Tibial nerve (tissue), 4 donors: ENCODE results near the gene PLCB4. TPM values are rescaled to one million over a fixed set of nuclear protein-coding genes. Genes with fewer than 3 reads are reported as not detected.

Experiments used
- DNase-seq, 2 donors: peaks; one replicate each; pipeline ENCODE4 v3.0.0-alpha.2; 2019; ENCODE audit warnings: low spot score in 2 of 2
- H3K27ac ChIP-seq, 4 donors: fragments of 200-600 bp; sonication (generic) in 3 of 4; one replicate each; pipeline ENCODE4 v1.5.1; 2017 to 2019; ENCODE audit warnings: mild to moderate bottlenecking in 1 of 4
- H3K27me3 ChIP-seq, 2 donors: fragments of 200-600 bp; sonication (generic) in 1 of 2; one replicate each; pipeline versions ENCODE4 v1.5.1 to v1.6.0; 2017 to 2019
- H3K36me3 ChIP-seq, 3 donors: fragments of 200-600 bp; sonication (generic); one replicate each; pipeline ENCODE4 v1.5.1; 2018 to 2019
- H3K4me1 ChIP-seq, 4 donors: fragments of 200-600 bp; sonication (generic) in 3 of 4; one replicate each; pipeline ENCODE4 v1.5.1; 2017 to 2019
- H3K4me3 ChIP-seq, 4 donors: fragments of 200-600 bp; sonication (generic) in 3 of 4; one replicate each; pipeline ENCODE4 v1.5.1; 2017 to 2019; ENCODE audit warnings: mild to moderate bottlenecking in 1 of 4, moderate library complexity in 1 of 4
- H3K9me3 ChIP-seq, 4 donors: fragments of 200-600 bp; sonication (generic) in 3 of 4; one replicate each; pipeline ENCODE4 v1.5.1; 2017 to 2019
- CTCF ChIP-seq, 5 experiments: fragments of 200-600 bp in 3 of 5; fragments of 450-650 bp in 2 of 5; sonication (generic) in 3 of 5; IDR thresholded peaks; one replicate each; pipeline ENCODE4 v1.5.1; 2016 to 2019; ENCODE audit warnings: antibody characterized with exemption in 5 of 5, mild to moderate bottlenecking in 3 of 5, moderate library complexity in 2 of 5
- EP300 ChIP-seq, 2 donors: sonication (generic); formaldehyde crosslinking; IDR thresholded peaks; one replicate each; pipeline ENCODE4 v1.6.1; 2017; ENCODE audit warnings: antibody characterized with exemption in 2 of 2, mild to moderate bottlenecking in 1 of 2
- POLR2A ChIP-seq, 2 donors: fragments of 450-650 bp; IDR thresholded peaks; one replicate each; pipeline ENCODE4 v1.6.1; 2017; ENCODE audit warnings: antibody characterized with exemption in 2 of 2, mild to moderate bottlenecking in 2 of 2, moderate library complexity in 2 of 2
- WGBS, 2 donors: methylation state at CpG; one replicate each; pipeline ENCODE4 v1.1.5; 2018; 5-methylcytosine and 5-hydroxymethylcytosine counted together
- total RNA-seq, 4 donors: library from RNA; depleted of rRNA; stranded (reverse); fragments of >200 nt; gene quantifications; one replicate each; pipeline ENCODE4 v1.1.0, GENCODE V29; 2016

Gene PLCB4
- total RNA-seq, 4 donors from 2014 or later: 35.7 to 52.9 (median 40.1) TPM

DNA sequence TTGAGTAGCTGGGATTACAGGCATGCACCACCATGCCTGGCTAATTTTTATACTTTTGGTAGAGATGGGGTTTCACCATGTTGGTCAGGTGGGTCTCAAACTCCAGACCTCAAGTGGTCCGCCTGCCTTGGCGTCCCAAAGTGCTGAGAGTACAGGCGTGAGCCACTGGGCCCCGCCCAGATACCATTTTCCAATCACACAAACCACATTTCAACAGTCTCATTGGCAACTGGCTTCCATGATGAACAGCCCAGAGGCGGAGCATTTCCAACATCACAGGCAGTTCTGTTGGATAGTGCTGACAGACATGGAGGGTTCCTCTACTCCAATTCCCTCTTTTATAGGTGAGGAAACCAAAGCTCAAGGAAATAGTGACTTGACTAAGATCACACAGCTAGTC lies 43.9 kb upstream of the PLCB4 start:
- WGBS, 2 donors: 99 to 100% methylated on average over 5 of the region's 5 CpGs
- no peak overlapping the region for H3K27ac ChIP-seq
- no peaks in the 10 kb centered on the region for H3K9me3 ChIP-seq
- TF ChIP-seq EP300 (IDR thresholded peaks at IDR 0.05) (no peak), CTCF (IDR thresholded peaks at IDR 0.05) (no peak), POLR2A (IDR thresholded peaks at IDR 0.05) (no peak)
- no peaks in the 10 kb centered on the region for H3K36me3 ChIP-seq
- H3K4me3 ChIP-seq: no peak overlapping the region
- H3K4me1 ChIP-seq: no peaks in the 10 kb centered on the region
- no peak for DNase-seq
- H3K27me3 ChIP-seq: no peaks in the 10 kb centered on the region

DNA sequence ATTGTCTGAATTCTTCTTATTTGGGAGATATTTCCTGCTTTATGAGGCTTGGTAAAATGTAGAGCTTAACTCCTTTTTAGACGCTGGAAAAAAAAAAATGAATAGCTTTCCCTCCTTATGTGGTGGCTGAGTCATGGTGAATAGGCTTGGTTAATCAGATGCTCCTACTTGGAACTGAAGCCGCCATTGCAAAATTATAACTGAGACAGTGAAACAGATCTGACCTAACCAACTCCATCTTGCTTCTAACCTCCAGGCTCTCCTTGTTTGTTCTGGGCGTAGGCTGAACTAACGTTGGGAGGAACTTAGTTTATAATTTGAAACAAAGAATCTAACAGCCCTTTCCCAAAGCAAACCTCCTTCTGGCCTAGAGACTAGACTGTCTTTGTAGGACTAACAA lies 43.2 kb upstream of the PLCB4 start:
- no peaks in the 10 kb centered on the region for H3K9me3 ChIP-seq
- no peak for DNase-seq
- H3K27me3 ChIP-seq: no peaks in the 10 kb centered on the region
- 66 to 67% methylated on average over 4 of the region's 4 CpGs for WGBS, 2 donors
- no peak for TF ChIP-seq POLR2A (IDR thresholded peaks at IDR 0.05)
- TF ChIP-seq CTCF (IDR thresholded peaks at IDR 0.05): no peak
- no peak for TF ChIP-seq EP300 (IDR thresholded peaks at IDR 0.05)
- no peak overlapping the region for H3K4me3 ChIP-seq
- no peaks in the 10 kb centered on the region for H3K4me1 ChIP-seq
- H3K27ac ChIP-seq: no peak overlapping the region
- H3K36me3 ChIP-seq: no peaks in the 10 kb centered on the region

DNA sequence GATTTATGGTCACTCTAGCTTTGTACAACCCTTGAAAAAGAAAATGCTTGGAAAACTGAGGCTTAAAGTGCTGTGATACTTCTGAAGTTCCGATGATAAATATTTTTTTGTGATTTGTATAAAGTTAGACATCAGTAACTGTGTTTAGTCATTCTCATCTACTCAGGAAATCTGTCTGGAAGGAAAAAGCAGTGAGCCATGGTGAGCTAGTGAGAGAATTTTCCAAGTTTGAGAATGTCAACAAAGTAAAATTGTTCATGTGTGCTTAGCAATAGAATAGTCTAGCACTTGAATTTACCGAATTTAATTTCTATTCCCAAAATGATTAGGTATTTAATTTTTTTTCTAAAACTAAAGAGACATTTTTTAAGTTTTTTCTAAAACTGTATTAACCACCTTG lies 41.3 kb upstream of the PLCB4 start:
- Histone ChIP-seq H3K27me3 (no peaks in the 10 kb centered on the region), H3K36me3 (no peaks in the 10 kb centered on the region), H3K9me3 (no peaks in the 10 kb centered on the region), H3K27ac (no peak overlapping the region), H3K4me3 (no peak overlapping the region), H3K4me1 (no peaks in the 10 kb centered on the region)
- TF ChIP-seq EP300 (IDR thresholded peaks at IDR 0.05) (no peak), CTCF (IDR thresholded peaks at IDR 0.05) (no peak), POLR2A (IDR thresholded peaks at IDR 0.05) (no peak)
- 87 to 90% methylated on average over 2 of the region's 2 CpGs for WGBS, 2 donors
- DNase-seq: no peak

GRCh38 chr20:9028419-9028818 lies 40.5 kb upstream of the PLCB4 start:
- H3K9me3 ChIP-seq: no peaks in the 10 kb centered on the region
- H3K27ac ChIP-seq: no peak overlapping the region
- DNase-seq: no peak
- H3K36me3 ChIP-seq: no peaks in the 10 kb centered on the region
- TF ChIP-seq POLR2A (IDR thresholded peaks at IDR 0.05) (no peak), EP300 (IDR thresholded peaks at IDR 0.05) (no peak), CTCF (IDR thresholded peaks at IDR 0.05) (no peak)
- H3K4me1 ChIP-seq: no peaks in the 10 kb centered on the region
- no peak overlapping the region for H3K4me3 ChIP-seq
- WGBS, 2 donors: 81% methylated on average over 3 of the region's 3 CpGs
- no peaks in the 10 kb centered on the region for H3K27me3 ChIP-seq

GRCh38 chr20:9031991-9032390 lies 36.9 kb upstream of the PLCB4 start:
- no peak for DNase-seq
- Histone ChIP-seq H3K27ac (no peak overlapping the region), H3K4me3 (no peak overlapping the region), H3K9me3 (no peaks in the 10 kb centered on the region), H3K27me3 (no peaks in the 10 kb centered on the region), H3K4me1 (no peaks in the 10 kb centered on the region), H3K36me3 (no peaks in the 10 kb centered on the region)
- 46 to 50% methylated on average over 8 of the region's 8 CpGs for WGBS, 2 donors
- TF ChIP-seq CTCF (IDR thresholded peaks at IDR 0.05) (no peak), POLR2A (IDR thresholded peaks at IDR 0.05) (no peak), EP300 (IDR thresholded peaks at IDR 0.05) (no peak)
